Measurements from ENCODE around the gene GALNT3.
A peak's percentile ranks its signal among the peaks of the same experiment; 100 is the strongest.

The GALNT3 gene

DNA sequence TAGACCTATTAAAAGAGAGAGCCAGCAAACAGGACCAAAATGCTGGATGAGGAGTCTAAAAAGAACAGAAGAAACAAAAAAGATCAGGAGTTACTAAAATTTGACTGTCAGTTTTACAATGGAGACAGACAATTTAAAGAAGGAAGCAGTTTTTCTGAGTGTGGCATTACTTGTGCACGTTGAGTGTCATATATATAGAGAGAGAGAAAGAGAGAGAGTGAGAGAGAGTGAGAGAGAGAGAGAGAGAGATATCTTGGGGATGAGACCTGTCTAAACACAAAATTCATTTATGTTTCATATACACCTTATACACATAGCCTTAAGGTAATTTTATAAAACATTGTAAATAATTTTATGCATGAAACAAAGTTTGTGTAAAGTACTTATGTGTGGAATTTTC, 2.1 kb upstream of the GALNT3 start:
- no peak for DNase-seq (ENCODE audit: low read depth in 2 of 2)

DNA sequence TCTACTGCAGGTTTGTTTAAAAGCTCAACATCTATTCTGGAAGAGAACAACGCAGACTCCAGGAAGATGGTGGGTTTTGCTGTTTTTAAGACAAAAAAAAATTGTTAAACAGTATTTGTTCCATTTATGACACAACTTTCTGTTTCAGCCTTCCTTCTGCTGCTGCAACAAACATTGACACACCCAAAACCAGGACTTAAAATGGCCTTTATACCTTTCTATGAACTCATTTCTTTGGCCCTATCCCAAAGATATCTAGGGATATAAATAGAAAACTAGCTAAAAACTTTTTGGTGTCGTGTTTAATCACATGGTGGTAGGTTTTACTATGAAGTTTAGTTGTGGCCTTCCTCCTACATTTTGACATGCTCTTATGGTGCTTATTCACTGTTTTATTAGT, 964 bp upstream of the GALNT3 start:
- no peak for DNase-seq (ENCODE audit: low read depth in 2 of 2)

DNA sequence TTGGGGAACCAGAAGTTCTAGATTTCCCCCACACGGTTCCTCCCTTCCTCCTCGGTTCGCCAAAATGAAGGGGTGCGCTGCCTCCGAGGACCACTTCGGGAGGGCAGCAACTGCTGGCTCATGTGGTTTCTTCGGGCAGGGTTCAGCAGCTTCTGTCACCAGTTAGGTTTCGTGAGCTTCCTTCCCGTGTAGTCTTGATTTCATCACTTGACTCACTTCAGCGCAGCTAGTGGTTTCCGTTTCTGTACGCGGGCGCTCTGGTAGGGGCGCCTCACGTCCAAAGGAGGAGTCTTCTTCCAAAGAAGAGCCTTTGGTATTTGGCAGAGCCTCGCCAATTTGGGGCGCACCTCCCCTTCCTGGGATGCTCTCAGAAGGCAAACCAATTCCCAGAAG, 485 bp upstream of the GALNT3 start:
- DNase-seq (ENCODE audit: low read depth in 2 of 2), result peak; percentile 33 to 51

DNA sequence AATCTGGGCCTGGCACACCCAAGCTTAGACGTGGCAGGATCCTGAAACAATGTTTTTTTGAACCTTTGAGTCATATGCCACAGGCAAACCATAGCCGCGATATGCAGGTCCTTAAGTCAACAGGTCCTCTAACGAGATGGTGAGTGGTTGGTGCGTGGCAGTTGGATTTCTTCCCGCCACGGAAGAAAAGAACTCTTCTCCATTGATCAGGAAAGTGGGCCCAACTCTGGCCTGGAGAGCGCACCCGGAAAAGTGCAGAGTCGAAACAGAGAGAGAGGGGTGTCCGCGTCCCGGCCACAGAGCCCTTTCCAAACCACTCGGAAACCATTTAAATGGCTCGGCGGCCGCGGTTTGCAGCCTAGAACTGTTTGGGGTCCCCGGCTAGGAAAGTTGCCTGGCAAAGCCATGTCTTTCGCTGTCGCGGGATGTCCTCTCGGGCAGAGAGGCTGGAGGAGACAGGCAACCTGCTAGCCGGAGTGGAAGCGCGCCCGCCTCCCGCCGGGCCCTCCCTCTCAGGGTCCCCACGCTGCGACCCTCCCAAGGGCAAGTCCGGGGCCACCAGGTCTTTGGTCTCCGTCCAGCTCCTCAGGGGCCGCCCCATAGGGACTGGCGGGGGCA, 777 bp downstream of the GALNT3 start:
- no peak for DNase-seq (ENCODE audit: low read depth in 2 of 2)

DNA sequence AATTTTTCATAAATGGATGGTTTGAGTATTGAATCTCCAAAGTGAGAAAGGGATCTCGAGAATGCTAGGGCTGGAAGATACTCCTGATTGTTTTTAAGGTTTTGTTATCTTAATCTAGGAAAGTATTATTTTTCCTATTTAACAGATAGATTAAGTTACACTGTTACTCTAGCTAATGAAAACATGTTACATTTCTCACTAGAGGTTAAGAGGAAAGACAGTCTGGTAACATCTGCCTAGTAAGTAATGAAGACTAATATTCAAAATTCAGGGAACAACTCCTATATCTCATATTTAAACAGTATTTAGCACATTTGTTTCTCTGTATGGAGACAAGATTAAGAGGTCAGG, 2.0 kb downstream of the GALNT3 start:
- DNase-seq (ENCODE audit: low read depth in 2 of 2), result no peak

DNA sequence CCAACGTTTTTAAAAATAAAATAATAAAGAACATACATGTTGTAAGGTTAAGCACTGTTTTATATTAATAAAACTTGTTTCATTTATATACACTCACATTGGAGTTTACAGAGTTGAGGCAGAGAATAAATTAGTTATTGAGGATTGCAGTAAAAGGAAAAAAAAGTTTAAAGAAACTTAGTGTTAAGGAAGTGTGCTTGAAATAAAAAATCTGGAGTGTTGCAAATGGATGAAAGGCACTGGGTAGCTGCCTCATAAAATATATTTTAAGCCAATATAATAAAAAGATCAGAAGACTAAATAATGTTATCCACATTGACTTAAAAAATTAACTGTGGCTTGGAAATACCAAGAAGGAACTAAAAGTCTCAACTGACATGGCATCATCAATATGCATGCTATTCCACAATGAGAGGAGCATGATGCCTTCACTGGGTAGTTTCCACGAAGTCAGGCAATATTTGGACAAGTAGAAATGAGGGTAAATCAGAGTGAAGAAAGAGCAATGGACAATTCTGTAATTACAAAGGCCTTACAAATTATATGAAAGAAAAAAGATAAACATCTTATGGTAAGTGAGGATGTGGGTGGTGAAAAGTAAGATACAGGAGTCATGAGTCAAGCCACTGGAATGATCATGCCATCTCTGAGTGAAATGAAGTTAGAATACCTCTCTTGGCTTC, 2.5 kb downstream of the GALNT3 start:
- no peak for DNase-seq (ENCODE audit: low read depth in 2 of 2)

DNA sequence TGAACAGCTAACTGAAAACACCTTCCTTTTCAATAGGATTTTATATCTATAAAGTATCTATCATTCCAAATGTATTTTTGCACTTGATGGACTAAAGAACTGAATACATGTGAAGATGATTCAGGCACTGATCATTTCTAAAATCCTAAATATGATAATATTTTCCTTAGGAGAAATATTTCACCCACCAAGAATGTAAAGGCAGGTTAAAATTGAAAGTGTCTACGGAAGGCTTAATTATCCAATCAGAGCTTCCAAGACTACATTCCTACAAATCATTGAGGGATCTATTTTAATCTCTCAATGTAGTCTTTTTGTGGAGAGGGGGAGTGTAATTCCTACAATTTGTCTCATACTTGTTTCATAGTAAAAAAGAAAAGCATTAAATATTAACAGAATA, 3.6 kb downstream of the GALNT3 start:
- DNase-seq (ENCODE audit: low read depth in 2 of 2), result no peak

DNA sequence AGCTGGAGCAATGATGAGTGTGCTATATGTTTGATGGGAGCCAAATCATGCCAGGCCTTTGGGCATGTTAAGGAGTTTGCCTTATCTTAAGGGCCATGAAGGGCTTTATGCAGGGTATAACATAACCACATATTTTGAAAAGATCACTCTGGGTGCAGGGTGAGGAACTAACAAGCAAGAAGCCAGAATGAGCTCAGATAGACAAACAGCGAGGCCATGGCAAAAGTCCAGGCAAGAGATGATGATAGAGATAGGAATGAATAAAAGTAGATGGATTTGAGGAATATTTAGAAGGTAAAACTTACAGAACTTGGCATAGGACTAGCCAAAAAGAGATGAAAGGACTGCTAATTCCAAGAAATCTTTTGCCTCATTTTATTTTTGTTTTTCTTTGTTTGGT, 6.7 kb downstream of the GALNT3 start:
- no peak for DNase-seq (ENCODE audit: low read depth in 2 of 2)

DNA sequence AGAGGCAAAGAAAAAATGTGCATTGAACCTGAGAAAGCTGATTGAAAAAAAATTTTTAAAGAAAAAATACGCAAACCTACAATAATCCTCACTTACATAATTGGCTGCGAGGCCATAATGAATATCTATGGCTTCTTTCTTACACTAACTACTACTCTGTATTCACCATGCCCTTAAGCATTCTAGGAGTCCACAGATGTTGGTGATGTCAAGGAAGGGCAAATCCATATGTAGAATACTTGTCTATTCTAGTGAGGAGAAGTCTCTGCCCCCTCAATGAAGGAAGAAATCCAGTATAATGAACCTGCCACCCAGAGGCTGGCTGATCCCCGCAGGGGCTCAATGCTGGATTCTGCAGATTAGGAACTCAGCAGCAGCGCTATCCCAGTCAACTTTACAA, 14.3 kb downstream of the GALNT3 start:
- DNase-seq (ENCODE audit: low read depth in 2 of 2), result no peak

DNA sequence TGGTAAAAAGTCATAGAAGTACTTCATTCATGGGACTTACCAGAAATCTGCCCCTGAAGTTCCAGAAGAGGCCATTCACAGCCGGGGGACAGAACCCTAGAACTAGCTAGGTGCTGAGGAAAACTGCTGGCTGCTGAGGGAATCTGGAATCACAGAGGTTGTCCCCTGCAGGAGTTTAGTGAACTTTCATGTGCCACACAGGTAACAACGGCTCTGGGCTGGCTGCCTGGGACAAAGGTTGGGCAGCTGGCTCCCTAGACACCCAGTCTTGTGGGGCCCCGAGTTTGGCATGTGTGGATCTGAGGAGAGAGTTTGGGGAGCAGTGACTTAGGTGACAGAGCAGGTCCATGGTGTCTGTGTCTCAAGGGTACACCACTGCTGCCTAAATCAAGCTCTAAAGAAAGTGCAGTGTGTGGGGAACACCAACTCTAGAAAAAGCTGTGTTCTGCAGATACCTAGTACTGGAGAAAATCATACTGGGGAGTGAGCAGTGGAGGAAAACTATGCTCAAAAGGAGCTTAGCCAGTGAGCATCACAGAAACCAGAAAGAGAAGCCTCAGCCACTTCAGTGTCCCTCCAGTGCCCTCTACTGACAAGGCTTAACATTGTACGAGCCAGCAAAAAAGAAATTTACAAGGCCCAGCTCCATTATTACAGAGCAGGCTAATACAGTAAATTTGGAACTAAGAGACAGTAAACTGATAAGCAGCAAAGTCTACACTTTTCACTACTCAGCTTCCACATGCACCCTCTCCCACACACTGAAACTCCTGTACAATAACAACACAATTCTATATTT, 15.2 kb downstream of the GALNT3 start:
- no peak for DNase-seq (ENCODE audit: low read depth in 2 of 2)

DNA sequence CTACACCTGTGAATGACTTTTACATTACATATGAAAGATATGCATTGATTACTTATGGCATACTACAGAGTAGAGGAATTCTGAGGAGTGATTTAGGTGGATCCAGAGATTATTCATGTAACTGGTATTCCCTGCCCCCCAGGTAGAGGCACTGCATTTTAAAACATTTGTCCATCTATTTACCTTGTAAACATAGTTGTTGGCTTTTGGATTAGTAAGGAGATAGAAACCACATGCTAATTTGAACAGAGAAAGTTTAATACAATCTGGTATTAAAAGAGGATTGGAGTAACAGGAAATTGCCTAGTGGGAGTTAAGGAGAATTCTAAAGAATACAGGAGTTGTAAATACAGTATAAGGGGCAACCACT, 15.9 kb downstream of the GALNT3 start:
- no peak for DNase-seq (ENCODE audit: low read depth in 2 of 2)

DNA sequence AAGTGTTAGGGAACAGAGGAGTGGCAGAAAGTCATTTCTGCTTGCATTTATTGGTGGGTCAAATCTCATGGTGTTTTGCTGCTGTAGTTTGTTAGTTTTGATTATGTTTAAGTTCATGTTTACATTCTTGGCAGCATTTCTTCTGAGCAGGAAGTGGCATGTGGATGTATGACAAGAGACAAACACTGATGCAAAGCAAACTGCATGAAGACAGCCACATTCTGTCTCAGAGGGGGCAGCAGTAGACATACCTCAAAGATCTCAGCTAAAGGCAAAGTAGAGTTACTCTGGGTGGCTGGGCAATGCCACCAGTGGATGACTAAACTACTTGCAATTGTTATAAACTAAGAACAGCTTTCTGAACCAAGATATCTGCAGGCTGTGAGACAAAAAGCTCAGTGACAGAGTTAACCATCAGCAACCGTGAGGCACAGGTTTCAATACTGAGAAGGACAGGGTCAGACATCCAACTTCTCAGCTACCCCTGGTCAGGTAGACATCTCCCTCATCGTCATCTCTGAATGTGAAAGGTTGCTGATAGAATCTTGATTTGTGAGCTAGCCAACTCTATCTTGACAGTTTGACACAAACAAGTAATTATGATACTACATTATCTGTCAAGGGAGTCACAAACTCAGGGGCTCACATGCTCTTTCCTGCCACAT, 16.4 kb downstream of the GALNT3 start:
- DNase-seq (ENCODE audit: low read depth in 2 of 2), result no peak

DNA sequence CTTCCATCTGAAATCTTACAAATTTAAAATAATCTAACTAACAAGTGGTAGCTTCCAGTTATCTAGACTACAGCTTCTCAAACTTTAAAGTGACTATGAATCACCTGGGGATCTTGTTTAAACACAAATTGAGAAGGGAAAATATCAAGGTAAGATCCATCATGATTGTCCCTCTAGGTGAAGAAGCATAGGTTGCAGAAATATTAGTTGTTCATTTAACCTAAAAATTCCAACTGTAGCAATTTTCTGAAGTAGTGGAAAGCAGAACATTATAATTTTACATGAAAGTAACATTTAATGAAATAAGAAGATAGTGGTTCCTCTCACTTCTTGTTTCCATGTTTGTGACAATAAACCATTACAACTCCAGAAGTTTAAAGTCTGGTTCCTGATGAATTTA, 17.3 kb downstream of the GALNT3 start:
- no peak for DNase-seq (ENCODE audit: low read depth in 2 of 2)

DNA sequence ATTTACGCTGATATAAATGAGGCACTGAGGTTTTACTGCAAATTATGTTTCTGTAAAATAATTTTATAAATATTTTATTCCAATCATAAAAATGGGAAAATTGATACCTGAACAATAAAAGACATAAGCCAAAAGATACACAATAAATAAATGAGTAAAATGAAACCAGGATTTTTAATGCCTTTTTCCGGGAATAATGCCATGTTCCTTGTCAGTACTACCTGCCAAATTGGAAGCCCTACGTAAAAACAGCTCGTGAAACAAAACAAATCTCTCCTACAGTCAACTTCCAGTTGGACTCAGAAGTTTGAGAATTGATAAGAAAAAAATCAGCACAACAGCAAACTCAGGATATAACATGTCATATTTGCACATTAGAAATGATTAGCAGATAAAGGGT, 18.0 kb downstream of the GALNT3 start:
- DNase-seq (ENCODE audit: low read depth in 2 of 2), result no peak

DNA sequence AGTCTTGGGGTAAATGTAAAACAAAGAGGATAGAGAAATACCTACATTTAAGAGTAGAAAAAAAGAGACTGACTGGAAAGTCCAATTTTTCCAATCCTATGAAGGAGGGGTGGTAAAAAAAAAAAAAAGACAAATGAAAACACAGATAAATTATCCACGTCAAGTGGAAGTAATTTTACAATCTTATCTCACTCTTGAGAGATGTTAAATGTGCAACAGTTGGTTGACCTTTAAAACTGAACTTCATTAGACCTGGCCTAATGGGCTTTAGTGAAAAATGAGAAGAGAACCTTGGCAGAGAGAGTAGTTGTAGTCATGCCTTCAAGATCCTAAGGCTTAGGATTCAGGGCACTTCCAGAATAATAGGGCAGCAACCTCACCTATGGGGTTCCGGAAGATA, 20.4 kb downstream of the GALNT3 start:
- no peak for DNase-seq (ENCODE audit: low read depth in 2 of 2)

DNA sequence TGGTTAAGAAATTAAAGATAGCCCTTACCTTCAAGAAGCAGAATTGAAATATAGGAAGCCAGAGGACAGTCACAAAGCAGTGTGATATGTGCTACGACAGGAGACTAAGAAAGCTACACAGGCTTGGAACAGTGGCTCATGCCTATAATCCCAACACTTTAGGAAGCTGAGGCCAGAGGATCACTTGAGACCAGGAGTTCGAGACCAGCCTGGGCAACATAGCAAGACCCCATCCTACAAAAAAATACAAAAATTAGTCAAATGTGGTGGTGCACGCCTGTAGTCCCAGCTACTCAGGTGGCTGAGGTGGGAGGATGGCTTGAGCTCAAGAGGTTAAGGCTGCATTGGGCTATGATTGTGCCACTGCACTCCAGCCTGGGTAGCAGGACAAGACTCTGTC, 21.9 kb downstream of the GALNT3 start:
- DNase-seq (ENCODE audit: low read depth in 2 of 2), result no peak

DNA sequence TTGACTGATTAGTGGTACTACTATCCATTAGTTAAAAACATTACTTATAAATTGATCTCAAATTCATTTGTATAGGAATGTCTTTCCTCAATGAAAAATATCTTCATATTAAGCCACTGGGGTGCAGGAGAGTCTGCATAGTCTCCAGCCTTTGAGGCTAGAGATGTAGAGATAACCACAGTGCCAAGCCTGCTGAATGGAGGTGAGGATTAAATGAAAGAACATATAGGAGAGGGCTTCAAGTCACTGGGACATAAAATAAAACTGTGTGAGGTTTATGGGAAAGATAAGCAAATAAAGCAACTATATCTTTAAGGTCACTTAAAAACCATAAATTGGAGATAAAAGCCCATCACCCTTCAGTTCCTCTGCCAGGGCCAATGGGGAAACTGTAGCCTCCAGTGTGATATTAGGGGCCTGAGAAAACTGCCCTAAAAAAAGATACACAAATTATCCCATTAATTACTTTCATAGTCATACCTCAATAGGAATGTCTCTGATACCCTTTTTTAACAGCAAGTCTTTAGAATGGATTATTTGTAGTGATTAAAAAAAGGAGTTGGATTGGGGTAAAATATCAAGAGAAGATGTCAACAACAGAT, 27.6 kb downstream of the GALNT3 start:
- DNase-seq (ENCODE audit: low read depth in 2 of 2), result no peak

DNA sequence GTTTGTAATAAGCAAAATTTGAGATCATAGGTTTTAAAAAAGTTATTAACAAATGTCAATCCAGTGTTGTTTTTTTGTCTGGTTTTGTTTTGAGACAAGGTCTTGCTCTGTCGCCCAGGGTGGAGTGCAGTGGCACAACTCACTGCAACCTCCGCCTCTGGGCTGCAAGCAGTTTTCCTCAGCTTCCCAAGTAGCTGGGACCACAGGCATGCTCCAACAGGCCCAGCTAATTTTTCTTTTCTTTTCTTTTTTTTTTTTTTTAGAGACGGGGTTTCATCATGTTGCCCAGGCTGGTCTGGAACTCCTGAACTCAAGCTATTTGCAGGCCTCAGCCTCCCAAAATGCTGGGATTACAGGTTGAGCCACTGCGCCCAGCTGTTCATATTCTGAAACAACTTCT, 31.3 kb downstream of the GALNT3 start:
- DNase-seq (ENCODE audit: low read depth in 2 of 2), result no peak

DNA sequence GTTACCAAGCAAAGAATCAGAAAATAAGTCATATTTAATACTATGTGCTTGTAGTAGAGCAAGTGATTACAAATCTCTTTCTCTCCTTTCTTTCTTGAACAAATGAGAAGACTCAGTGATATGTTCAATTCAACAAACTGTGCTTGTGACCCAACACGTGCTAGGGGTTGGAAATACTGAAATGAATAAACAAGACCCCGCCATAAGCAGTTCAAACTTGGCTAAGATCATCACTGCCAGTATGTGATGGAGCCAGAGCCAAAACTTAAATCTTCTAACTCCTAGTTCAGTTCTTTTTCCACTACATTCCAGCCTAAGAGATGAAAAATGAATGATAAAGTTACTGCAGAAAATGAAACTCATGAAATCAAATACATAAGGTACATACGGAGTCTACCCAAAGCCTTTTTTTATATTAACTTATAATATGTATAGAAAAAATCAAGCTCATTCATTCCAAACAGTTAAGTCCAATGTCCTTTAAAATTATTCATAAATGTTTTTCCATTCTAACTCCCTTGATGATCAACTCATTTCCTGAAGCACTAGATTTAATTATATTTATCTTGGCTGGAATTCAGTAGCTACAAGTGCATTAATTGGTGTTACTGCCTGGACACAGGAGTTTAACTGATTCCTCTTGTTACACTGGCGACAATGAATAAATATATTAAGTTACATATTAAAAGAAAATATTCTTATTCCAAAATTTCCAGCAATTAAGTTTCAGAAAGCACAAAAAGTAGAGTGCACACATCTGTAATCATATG, 36.0 kb downstream of the GALNT3 start:
- DNase-seq (ENCODE audit: low read depth in 2 of 2), result no peak

DNA sequence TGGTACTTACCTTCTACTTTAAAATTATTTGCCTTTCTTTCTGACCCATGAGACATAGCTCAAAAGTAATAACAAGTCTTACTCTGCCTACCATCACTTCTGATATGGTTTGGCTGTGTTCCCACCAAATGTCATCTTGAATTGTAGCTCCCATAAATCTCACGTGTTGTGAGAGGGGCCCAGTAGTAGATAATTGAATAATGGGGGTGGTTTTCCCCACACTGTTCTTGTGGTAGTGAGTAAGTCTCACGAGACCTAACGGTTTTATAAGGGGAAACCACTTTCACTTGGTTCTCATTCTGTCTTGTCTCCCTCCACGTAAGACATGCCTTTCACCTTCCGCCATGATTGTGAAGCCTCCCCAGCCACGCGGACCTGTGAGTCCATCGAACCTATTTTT, 47.5 kb downstream of the GALNT3 start:
- no peak for DNase-seq (ENCODE audit: low read depth in 2 of 2)

DNA sequence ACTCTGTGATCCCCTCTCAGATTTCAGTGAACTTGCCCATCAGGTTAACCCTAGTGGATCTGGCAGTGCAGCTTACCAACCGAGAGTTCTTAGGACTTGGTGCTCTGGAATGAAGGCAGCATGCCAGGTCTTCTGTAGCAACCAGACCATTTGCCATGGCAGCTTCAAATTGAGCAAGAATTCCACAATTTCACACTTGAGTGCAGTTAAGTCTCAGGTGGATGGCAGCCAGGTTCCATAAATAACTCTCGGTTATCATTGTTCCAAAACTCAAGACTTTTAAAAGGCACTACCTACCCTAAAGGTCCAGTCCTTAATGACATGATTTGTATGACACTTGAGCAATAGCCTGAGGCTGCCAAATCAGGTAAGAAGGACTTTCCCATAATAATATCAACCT, 48.1 kb downstream of the GALNT3 start:
- DNase-seq (ENCODE audit: low read depth in 2 of 2), result no peak

DNA sequence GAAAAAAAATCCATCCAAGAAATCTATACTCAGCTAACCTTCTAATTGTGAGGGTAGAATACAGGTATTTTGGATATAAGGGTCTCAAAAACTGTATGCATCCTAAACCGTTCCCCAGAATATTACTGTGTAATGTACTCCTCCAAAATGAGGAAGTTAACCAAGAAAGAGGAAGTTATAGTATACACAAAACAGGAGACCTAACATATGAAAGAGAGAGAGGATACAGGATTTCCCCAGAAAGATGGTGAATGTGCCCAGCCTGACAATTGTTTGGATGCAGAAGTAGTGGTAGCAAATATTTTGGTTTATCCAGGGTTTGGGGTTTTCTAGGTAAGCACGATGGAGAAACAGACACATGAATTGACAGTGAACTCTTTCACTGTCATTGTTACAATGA, 50.6 kb downstream of the GALNT3 start:
- no peak for DNase-seq (ENCODE audit: low read depth in 2 of 2)
